ENCODE data around the gene LMX1B.

The LMX1B gene

DNA sequence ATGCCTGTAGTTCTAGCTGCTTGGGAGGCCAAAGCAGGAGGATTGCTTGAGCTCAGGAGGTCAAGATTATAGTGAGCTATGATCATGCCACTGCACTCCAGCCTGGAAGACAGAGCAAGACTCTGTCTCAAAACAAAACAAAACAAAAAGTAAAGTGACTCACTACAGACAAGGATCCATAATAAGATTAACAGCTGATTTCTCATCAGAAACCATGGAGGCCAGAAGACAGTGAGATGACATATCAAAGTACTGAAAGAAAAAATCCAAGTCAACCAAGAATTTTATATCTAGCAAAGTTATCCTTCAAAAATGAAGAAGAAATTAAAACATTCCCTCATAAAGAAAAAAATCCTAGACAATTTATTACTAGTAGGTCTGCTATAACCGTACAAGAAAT is 121.8 kb downstream of the LMX1B start:
- no peak for DNase-seq (ENCODE audit: low read depth)
- no peak overlapping the region for H3K4me3 ChIP-seq (ENCODE audit: low read depth, low read length)
- TF ChIP-seq, protein P1, sequence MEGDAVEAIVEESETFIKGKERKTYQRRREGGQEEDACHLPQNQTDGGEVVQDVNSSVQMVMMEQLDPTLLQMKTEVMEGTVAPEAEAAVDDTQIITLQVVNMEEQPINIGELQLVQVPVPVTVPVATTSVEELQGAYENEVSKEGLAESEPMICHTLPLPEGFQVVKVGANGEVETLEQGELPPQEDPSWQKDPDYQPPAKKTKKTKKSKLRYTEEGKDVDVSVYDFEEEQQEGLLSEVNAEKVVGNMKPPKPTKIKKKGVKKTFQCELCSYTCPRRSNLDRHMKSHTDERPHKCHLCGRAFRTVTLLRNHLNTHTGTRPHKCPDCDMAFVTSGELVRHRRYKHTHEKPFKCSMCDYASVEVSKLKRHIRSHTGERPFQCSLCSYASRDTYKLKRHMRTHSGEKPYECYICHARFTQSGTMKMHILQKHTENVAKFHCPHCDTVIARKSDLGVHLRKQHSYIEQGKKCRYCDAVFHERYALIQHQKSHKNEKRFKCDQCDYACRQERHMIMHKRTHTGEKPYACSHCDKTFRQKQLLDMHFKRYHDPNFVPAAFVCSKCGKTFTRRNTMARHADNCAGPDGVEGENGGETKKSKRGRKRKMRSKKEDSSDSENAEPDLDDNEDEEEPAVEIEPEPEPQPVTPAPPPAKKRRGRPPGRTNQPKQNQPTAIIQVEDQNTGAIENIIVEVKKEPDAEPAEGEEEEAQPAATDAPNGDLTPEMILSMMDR (conservative IDR thresholded peaks at IDR 0.05; ENCODE audit: low read depth, low read length) = no peak

DNA sequence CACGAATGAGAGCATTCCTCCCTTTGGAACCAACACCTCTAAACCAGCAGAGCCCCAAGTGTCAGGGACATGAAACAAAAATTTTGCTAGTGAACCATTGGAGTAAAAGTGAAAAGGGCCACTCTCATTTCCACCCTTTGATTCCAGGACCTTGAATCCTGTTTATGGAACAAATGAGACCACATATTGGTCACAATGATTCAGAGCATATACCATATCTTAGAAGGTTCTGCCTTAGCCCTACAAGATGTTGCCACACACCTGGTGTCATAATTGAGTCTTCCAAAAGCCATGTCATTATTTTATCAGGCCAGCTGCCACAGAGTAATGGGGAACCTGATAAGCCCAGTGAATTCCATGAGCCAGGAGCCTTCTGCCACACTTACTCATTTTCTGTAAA is 124.8 kb downstream of the LMX1B start:
- TF ChIP-seq, protein P1 (conservative IDR thresholded peaks at IDR 0.05; ENCODE audit: low read depth, low read length) = no peak
- H3K4me3 ChIP-seq (ENCODE audit: low read depth, low read length) = no peak overlapping the region
- no peak for DNase-seq (ENCODE audit: low read depth)

DNA sequence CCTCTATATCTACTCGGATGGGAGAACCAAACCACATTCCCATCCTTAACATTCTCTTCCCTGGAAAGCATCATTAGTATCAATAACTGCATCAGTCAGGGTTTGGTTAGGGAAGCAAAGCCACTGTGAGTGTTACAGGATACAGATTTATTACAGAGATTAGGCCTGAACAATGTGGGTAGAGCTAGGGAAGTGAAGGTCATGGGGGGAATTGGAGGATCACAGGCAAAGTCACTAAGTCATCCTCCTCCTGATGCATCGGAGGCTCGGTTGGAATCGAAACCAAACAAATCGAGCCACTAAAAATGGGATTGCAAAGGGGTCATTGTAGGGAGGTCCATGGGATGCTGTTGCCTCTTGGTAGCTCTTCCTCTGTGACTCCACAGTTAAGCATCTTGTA is 129.3 kb downstream of the LMX1B start:
- H3K4me3 ChIP-seq (ENCODE audit: low read depth, low read length) = no peak overlapping the region
- DNase-seq (ENCODE audit: low read depth) = no peak
- TF ChIP-seq, protein P1 (conservative IDR thresholded peaks at IDR 0.05; ENCODE audit: low read depth, low read length) = no peak

DNA sequence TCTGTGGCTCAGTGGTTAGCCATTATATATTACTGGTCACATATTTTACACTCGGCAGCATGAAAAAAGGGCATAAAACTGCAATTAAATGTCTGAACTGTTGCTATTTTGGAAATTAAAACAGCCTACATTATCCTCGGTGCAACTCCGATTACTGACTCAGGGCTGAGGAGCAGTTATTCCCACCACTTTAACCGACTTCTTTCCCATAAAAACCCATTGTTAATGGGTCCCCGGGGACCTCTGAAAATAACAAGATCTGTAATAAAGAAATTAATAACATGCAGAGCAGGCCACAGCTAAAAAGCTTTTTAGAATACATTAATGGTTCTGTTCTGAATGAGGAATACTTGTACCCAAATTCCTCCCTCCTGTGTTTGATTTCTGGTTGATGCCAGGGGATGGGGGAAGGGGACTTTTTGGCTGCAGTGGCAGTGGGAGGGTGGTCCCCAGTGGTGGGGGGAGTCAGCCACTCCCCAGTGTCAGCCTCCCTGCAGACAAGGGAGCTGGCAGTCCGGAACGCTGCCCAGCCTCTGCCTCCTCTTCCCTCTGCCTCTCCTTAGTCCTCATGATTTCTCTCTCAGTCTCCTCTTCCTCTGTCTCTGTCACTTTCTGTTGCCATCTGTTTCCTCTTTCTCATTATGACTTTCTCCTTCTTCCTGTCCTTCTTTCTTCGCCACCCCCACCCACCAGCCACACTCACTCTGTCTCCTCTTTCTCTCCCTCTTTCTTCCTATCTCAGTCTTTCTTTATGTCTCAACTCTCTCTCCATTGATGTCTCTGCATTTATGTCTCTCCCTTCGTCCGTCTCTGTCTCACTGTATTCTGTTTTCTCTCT is 132.1 kb downstream of the LMX1B start:
- no peak for DNase-seq (ENCODE audit: low read depth)
- H3K4me3 ChIP-seq (ENCODE audit: low read depth, low read length) = no peak overlapping the region
- TF ChIP-seq, protein P1 (conservative IDR thresholded peaks at IDR 0.05; ENCODE audit: low read depth, low read length) = no peak
